Heart right ventricle (tissue), 16 donors: ENCODE measurements around the gene SEMA5A. TPM values are rescaled to one million over a fixed set of nuclear protein-coding genes. Genes with fewer than 3 reads are reported as not detected.

ENCODE experiments used
- ATAC-seq, 8 donors: fragments of 200-7000 bp; cut with Tn5 transposase; one replicate each; pipeline ENCODE4 v1.9.1; 2020; ENCODE audit warnings: mild to moderate bottlenecking in 8 of 8, moderate library complexity in 8 of 8, moderate number of reproducible peaks in 1 of 8
- DNase-seq, 2 donors: peaks; one replicate each; pipeline ENCODE4 v3.0.0-alpha.2; 2020
- H3K27ac ChIP-seq, 10 donors: fragments of 200-600 bp; sonication (generic) in 2 of 10; one replicate each; pipeline versions ENCODE4 v1.5.0 to v1.8.0; 2020 to 2022; ENCODE audit warnings: mild to moderate bottlenecking in 3 of 10
- H3K27me3 ChIP-seq, 7 donors: fragments of 200-600 bp; one replicate each; pipeline ENCODE4 v1.8.0; 2021 to 2022; ENCODE audit warnings: mild to moderate bottlenecking in 2 of 7
- H3K36me3 ChIP-seq, 9 donors: fragments of 200-600 bp; sonication (generic) in 1 of 9; one replicate each; pipeline versions ENCODE4 v1.5.0 to v1.8.0; 2020 to 2022; ENCODE audit warnings: mild to moderate bottlenecking in 2 of 9
- H3K4me1 ChIP-seq, 9 donors: fragments of 200-600 bp; sonication (generic) in 1 of 9; one replicate each; pipeline versions ENCODE4 v1.5.0 to v1.8.0; 2020 to 2022; ENCODE audit warnings: mild to moderate bottlenecking in 4 of 9
- H3K4me3 ChIP-seq, 10 donors: fragments of 200-600 bp; sonication (generic) in 2 of 10; one replicate each; pipeline versions ENCODE4 v1.5.0 to v1.8.0; 2020 to 2022; ENCODE audit warnings: mild to moderate bottlenecking in 7 of 10, moderate library complexity in 2 of 10
- H3K9me3 ChIP-seq, 11 donors: fragments of 200-600 bp in 10 of 11; sonication (generic) in 2 of 11; one replicate each; pipeline versions ENCODE4 v1.5.0 to v1.8.0; 2013 to 2022; ENCODE audit warnings: mild to moderate bottlenecking in 2 of 11, control low read depth in 1 of 11, moderate library complexity in 1 of 11
- CTCF ChIP-seq, 9 donors: fragments of 200-600 bp; sonication (generic) in 2 of 9; IDR thresholded peaks; one replicate each; pipeline versions ENCODE4 v1.5.0 to v1.8.0; 2021 to 2022; ENCODE audit warnings: antibody characterized with exemption in 9 of 9, mild to moderate bottlenecking in 5 of 9, moderate library complexity in 1 of 9
- WGBS, 2 donors: extraction: QIAGEN DNeasy Blood & Tissue Kit; methylation state at CpG; one replicate each; pipeline ENCODE4 v1.1.7; 2013; ENCODE audit warnings: inconsistent platforms in 1 of 2; 5-methylcytosine and 5-hydroxymethylcytosine counted together
- intact Hi-C, 10 donors: fragments of 100-400 bp; cut with DNase I; formaldehyde crosslinking; loops; one replicate each; pipeline versions ENCODE4 v1.11.1 to v1.14.2; 2022
- polyA plus RNA-seq, 2 donors: library from polyadenylated mRNA; stranded (reverse); fragments of 200-250 nt; gene quantifications; one replicate each; pipeline ENCODE4 v1.2.3, GENCODE V29; 2013
- total RNA-seq, 10 donors: library from RNA; stranded (reverse); fragmentation: NEBNext Ultra II Directional in 3 of 10; extraction: Animal tissue kit (Norgen Biotek cat#: 25700) in 3 of 10; gene quantifications; one replicate each; pipeline versions ENCODE4 v1.2.1 to v1.2.4, GENCODE V29; 2021 to 2023
- donor health status: Arrhythmogenic right ventricular cardiomyopathy.
- donor health status: ischemic (EF 13 %, LVEDD 7.1; RV severe dilation, severe dysfunction).
- donor health status: healthy with polysubstance abuse.
- donor health status: DM: no; HTN: yes; CAD: no.
- donor health status: DM: no; HTN: no; CAD: no.
- donor health status: ischemic (EF 25% LVEDD 6.9; RV normal size, moderate dysfunction).
- donor health status: ischemic (EF 25% LVEDD 5.7; RV mildly dilated, moderate dysfunction).
- donor health status: healthy.
- donor health status: DM: yes; HTN: yes; CAD: no.
- donor health status: Ischemic cardiomyopathy.
- donor health status: ischemic (EF 35%, LVEDD 5.7; RV mildly dilated, moderate dysfunction).
- donor health status: nonischemic (EF 11% LVEDD 7.7; RV severe dilation, severe dysfunction).
- donor health status: DM: yes; HTN: yes; CAD: no.
- donor health status: PGD.
- donor health status: ischemic (EF 29% LVEDD 5.4; RV normal size, mild dysfunction).
- donor health status: nonischemic (EF 23%, LVEDD 6.1; RV moderate dilation, normal function).

The SEMA5A gene
- total and polyA plus RNA-seq, 12 donors: 1.9 to 71.5 (median 48.0) TPM

GRCh38 chr5:9343146-9343850 lies 202.6 kb downstream of the SEMA5A start:
- 56% methylated on average over 3 of the region's 3 CpGs for WGBS, 2 donors
- no peaks in the 10 kb centered on the region for H3K36me3 ChIP-seq
- H3K4me1 ChIP-seq: peaks cover 0 to 24% (median 14%) of the 10 kb centered on the region in 9 donors
- intact Hi-C loops: no loop called here
- peaks cover 0 to 3% (median 0%) of the 10 kb centered on the region in 11 donors for H3K9me3 ChIP-seq
- H3K27me3 ChIP-seq: no peaks in the 10 kb centered on the region
- no peak for TF ChIP-seq CTCF (IDR thresholded peaks at IDR 0.05)
- H3K4me3 ChIP-seq: no peak overlapping the region
- DNase-seq (no peak), ATAC-seq (no peak)
- H3K27ac ChIP-seq: no peak overlapping the region

- Histone ChIP-seq H3K27ac (no peak overlapping the region), H3K9me3 (peaks cover 0 to 3% (median 0%) of the 10 kb centered on the region in 11 donors), H3K4me1 (peaks cover 2 to 24% (median 11%) of the 10 kb centered on the region in 9 donors), H3K27me3 (no peaks in the 10 kb centered on the region), H3K36me3 (no peaks in the 10 kb centered on the region), H3K4me3 (no peak overlapping the region)
- WGBS, 2 donors: 74 to 80% methylated on average over 6 of the region's 6 CpGs
- no peak for TF ChIP-seq CTCF (IDR thresholded peaks at IDR 0.05)
- ATAC-seq: no peak
- intact Hi-C loops: no loop called here
- no peak for DNase-seq
These were observed 203.6 kb downstream of the SEMA5A start for GRCh38 chr5:9342161-9342787.

GRCh38 chr5:9340085-9340484 lies 205.8 kb downstream of the SEMA5A start:
- ATAC-seq (peak in 7 of 8 donors; percentile 16 to 58 (median 37)), DNase-seq (peak in 1 of 2 donors; percentile 35)
- H3K9me3 ChIP-seq: no peaks in the 10 kb centered on the region
- WGBS, 2 donors: 49 to 67% methylated on average over 2 of the region's 2 CpGs
- H3K4me3 ChIP-seq: no peak overlapping the region
- no peaks in the 10 kb centered on the region for H3K36me3 ChIP-seq
- H3K27me3 ChIP-seq: no peaks in the 10 kb centered on the region
- H3K4me1 ChIP-seq: peaks cover 2 to 26% (median 11%) of the 10 kb centered on the region in 9 donors
- no peak for TF ChIP-seq CTCF (IDR thresholded peaks at IDR 0.05)
- intact Hi-C loops: no loop called here
- no peak overlapping the region for H3K27ac ChIP-seq

GRCh38 chr5:9339206-9339818 lies 206.6 kb downstream of the SEMA5A start:
- peak in 6 of 9 donors; percentile 15 to 33 (median 24) for TF ChIP-seq CTCF (IDR thresholded peaks at IDR 0.05)
- H3K36me3 ChIP-seq: no peaks in the 10 kb centered on the region
- no peak overlapping the region for H3K4me3 ChIP-seq
- H3K27ac ChIP-seq: no peak overlapping the region
- H3K4me1 ChIP-seq: peaks cover 2 to 26% (median 11%) of the 10 kb centered on the region in 9 donors
- 79 to 86% methylated on average over 3 of the region's 3 CpGs for WGBS, 2 donors
- intact Hi-C loops: loop anchor here in 1 of 10 donors (5.0 kb wide), 1 partner anchor 328 kb away; no protein-coding TSS in a partner anchor
- no peaks in the 10 kb centered on the region for H3K9me3 ChIP-seq
- DNase-seq: no peak
- ATAC-seq: no peak
- no peaks in the 10 kb centered on the region for H3K27me3 ChIP-seq
